ENCODE results near the gene TTN. TPM values are rescaled to one million over a fixed set of nuclear protein-coding genes. Genes with fewer than 3 reads are reported as not detected.

Gene TTN
- total RNA-seq, 1 donor from 2014 or later, result 1.3 TPM

GRCh38 chr2:178834086-178834485, 26.9 kb upstream of the TTN start:
- Histone ChIP-seq H4K20me1 (ENCODE audit: low read depth) (no peaks in the 10 kb centered on the region), H3F3A (ENCODE audit: low read depth) (no peaks in the 10 kb centered on the region), H3K4me3 (no peak overlapping the region)

GRCh38 chr2:178833382-178833781, 26.2 kb upstream of the TTN start:
- Histone ChIP-seq H4K20me1 (ENCODE audit: low read depth) (no peaks in the 10 kb centered on the region), H3K9me3 (ENCODE audit: low read depth) (no peaks in the 10 kb centered on the region), H2AFZ (replicated peaks) (no peak overlapping the region), H3K4me3 (no peak overlapping the region), H3K27ac (no peak overlapping the region), H3K4me2 (no peak overlapping the region), H3K79me2 (ENCODE audit: low read depth) (no peaks in the 10 kb centered on the region), H3F3A (ENCODE audit: low read depth) (no peaks in the 10 kb centered on the region), H3K4me1 (peaks cover 18% of the 10 kb centered on the region), H3K27me3 (no peaks in the 10 kb centered on the region), H3K36me3 (no peaks in the 10 kb centered on the region), H3K9ac (no peak overlapping the region)
- Mint-ChIP-seq H3K4me3 (no peak overlapping the region), H3K27me3 (ENCODE audit: insufficient read depth, low read depth) (peaks cover 2% of the 10 kb centered on the region), H3K27ac (no peak overlapping the region), H3K4me1 (peaks cover 17% of the 10 kb centered on the region), H3K9me3 (no peaks in the 10 kb centered on the region), H3K36me3 (no peaks in the 10 kb centered on the region)
- no peak for DNase-seq (ENCODE audit: low spot score)
- no peak for TF ChIP-seq CTCF (IDR thresholded peaks at IDR 0.05)
- no peak for TF ChIP-seq EZH2 (IDR thresholded peaks at IDR 0.05)
- TF ChIP-seq EZH2phosphoT487 (IDR thresholded peaks at IDR 0.05), result no peak

More at GRCh38 chr2:178834086-178834485, 26.9 kb upstream of the TTN start:
- peaks cover 2% of the 10 kb centered on the region for H3K27me3 Mint-ChIP-seq (ENCODE audit: insufficient read depth, low read depth)
- no peaks in the 10 kb centered on the region for H3K36me3 ChIP-seq
- H3K4me1 ChIP-seq, result peaks cover 18% of the 10 kb centered on the region
- no peak overlapping the region for H3K4me2 ChIP-seq
- H3K27ac ChIP-seq, result no peak overlapping the region
- no peaks in the 10 kb centered on the region for H3K27me3 ChIP-seq
- H3K27ac Mint-ChIP-seq, result no peak overlapping the region
- H3K9ac ChIP-seq, result no peak overlapping the region
- DNase-seq (ENCODE audit: low spot score), result no peak
- no peaks in the 10 kb centered on the region for H3K9me3 Mint-ChIP-seq
- H3K4me3 Mint-ChIP-seq, result no peak overlapping the region
- no peaks in the 10 kb centered on the region for H3K9me3 ChIP-seq (ENCODE audit: low read depth)
- no peaks in the 10 kb centered on the region for H3K36me3 Mint-ChIP-seq
- H2AFZ ChIP-seq (replicated peaks), result peak overlapping the region; percentile 39
- no peak for TF ChIP-seq EZH2phosphoT487 (IDR thresholded peaks at IDR 0.05)
- no peak for TF ChIP-seq EZH2 (IDR thresholded peaks at IDR 0.05)
- no peak for TF ChIP-seq CTCF (IDR thresholded peaks at IDR 0.05)
- no peaks in the 10 kb centered on the region for H3K79me2 ChIP-seq (ENCODE audit: low read depth)
- peaks cover 15% of the 10 kb centered on the region for H3K4me1 Mint-ChIP-seq

GRCh38 chr2:178830451-178830850, 23.2 kb upstream of the TTN start:
- peak overlapping the region; percentile 60 for H2AFZ ChIP-seq (replicated peaks)
- no peak overlapping the region for H3K9ac ChIP-seq
- no peaks in the 10 kb centered on the region for H3K27me3 ChIP-seq
- no peaks in the 10 kb centered on the region for H3K79me2 ChIP-seq (ENCODE audit: low read depth)
- DNase-seq (ENCODE audit: low spot score), result peak; percentile 12
- no peaks in the 10 kb centered on the region for H3K36me3 ChIP-seq
- H3K4me1 ChIP-seq, result peaks cover 11% of the 10 kb centered on the region
- no peak overlapping the region for H3K27ac ChIP-seq
- no peaks in the 10 kb centered on the region for H3K27me3 Mint-ChIP-seq (ENCODE audit: insufficient read depth, low read depth)
- H3K4me1 Mint-ChIP-seq, result peaks cover 4% of the 10 kb centered on the region
- H3F3A ChIP-seq (ENCODE audit: low read depth), result no peaks in the 10 kb centered on the region
- H3K4me3 ChIP-seq, result no peak overlapping the region
- H3K9me3 Mint-ChIP-seq, result no peaks in the 10 kb centered on the region
- H3K9me3 ChIP-seq (ENCODE audit: low read depth), result no peaks in the 10 kb centered on the region
- no peak overlapping the region for H3K4me2 ChIP-seq
- H3K27ac Mint-ChIP-seq, result no peak overlapping the region
- H3K36me3 Mint-ChIP-seq, result no peaks in the 10 kb centered on the region
- no peak overlapping the region for H3K4me3 Mint-ChIP-seq
- H4K20me1 ChIP-seq (ENCODE audit: low read depth), result no peaks in the 10 kb centered on the region
- no peak for TF ChIP-seq EZH2phosphoT487 (IDR thresholded peaks at IDR 0.05)
- TF ChIP-seq CTCF (IDR thresholded peaks at IDR 0.05), result no peak
- TF ChIP-seq EZH2 (IDR thresholded peaks at IDR 0.05), result no peak
